ENCODE measurements around the gene GDF10. TPM values are rescaled to one million over a fixed set of nuclear protein-coding genes. Genes with fewer than 3 reads are reported as not detected.

The GDF10 gene
- total and polyA plus RNA-seq, 2 of the 8 experiments (the other 6 are each of a cell fraction or from before 2014, with no cell fraction given) = 0.19 to 0.32 TPM

DNA sequence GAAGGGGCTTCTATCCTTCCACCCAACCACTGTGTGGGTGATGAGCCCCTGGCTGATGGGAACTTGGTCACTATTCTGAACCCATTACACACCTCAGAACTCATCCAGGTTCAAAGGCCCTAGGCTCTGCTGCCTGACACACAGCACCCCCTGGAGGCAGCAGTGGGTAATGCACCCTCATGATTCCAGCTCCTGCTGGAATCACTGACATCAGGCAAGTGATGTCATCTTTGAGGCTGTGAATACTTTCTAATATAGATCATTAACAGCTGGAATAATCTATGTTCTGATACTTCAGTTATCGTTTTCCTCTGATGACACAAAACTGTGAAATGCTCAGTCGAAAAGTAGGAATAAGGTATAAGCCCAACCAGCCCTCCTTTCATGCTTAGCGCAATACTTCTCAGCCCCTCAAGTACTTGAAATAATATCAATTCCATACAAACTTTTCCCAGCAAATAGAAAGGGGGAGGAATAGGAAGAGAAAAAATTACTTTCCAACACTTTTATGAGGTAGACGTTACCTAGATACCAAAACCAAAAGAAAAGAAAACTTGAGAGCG is 40.7 kb downstream of the GDF10 start:
- Histone ChIP-seq H2BK20ac (ENCODE audit: low read length) (no peak overlapping the region), H4K5ac (ENCODE audit: insufficient read length, low read depth, low read length) (no peak overlapping the region), H2BK120ac (replicated peaks; ENCODE audit: low read depth, low read length) (no peak overlapping the region), H3K56ac (replicated peaks; ENCODE audit: insufficient read length, low read depth, low read length) (no peak overlapping the region), H2AK5ac (ENCODE audit: low read depth, low read length) (no peak overlapping the region), H3K79me1 (ENCODE audit: low read depth, low read length) (no peaks in the 10 kb centered on the region), H2AFZ (ENCODE audit: low read length) (peak overlapping the region; percentile 89; the same call in 1 of the 2 replicates), H4K91ac (replicated peaks; ENCODE audit: insufficient read length, low read length) (no peak overlapping the region), H2BK15ac (ENCODE audit: low read length) (no peak overlapping the region), H3K4me1 (replicated peaks in 1 of 4; ENCODE audit: control insufficient read depth in 3 of 4, insufficient read depth in 4 of 4, low read length in 3 of 4) (peaks cover 0 to 3% (median under 1%) of the 10 kb centered on the region in 4 experiments; a peak in 3 of 7 replicates), H3K36me3 (ENCODE audit: control insufficient read depth in 2 of 4, insufficient read depth in 4 of 4, low read length in 3 of 4) (no peaks in the 10 kb centered on the region), H3K4ac (replicated peaks; ENCODE audit: insufficient read length, low read depth, low read length) (no peak overlapping the region), H4K20me1 (replicated peaks in 1 of 2; ENCODE audit: control insufficient read depth in 1 of 2, insufficient read depth in 2 of 2, low read length in 2 of 2) (no peaks in the 10 kb centered on the region), H3K4me3 (ENCODE audit: extremely low read depth in 1 of 4, insufficient read depth in 2 of 4, low read depth in 3 of 4, low read length in 4 of 4) (no peak overlapping the region), H3K23me2 (ENCODE audit: low read depth, low read length) (no peaks in the 10 kb centered on the region), H3K27ac (ENCODE audit: low read depth, low read length) (no peak overlapping the region), H3K9me3 (ENCODE audit: insufficient read depth in 2 of 2, low read depth in 1 of 2, low read length in 1 of 2) (no peaks in the 10 kb centered on the region), H3K9ac (replicated peaks in 1 of 4; ENCODE audit: extremely low read depth in 1 of 4, low read depth in 3 of 4, low read length in 3 of 4) (no peak overlapping the region), H3K18ac (ENCODE audit: extremely low read depth, low read length) (no peak overlapping the region), H3K23ac (ENCODE audit: insufficient read length) (no peak overlapping the region), H3K79me2 (ENCODE audit: control insufficient read depth in 1 of 2, insufficient read depth in 2 of 2, low read length in 2 of 2) (no peaks in the 10 kb centered on the region), H3K4me2 (ENCODE audit: insufficient read depth in 1 of 2, low read depth in 2 of 2, low read length in 2 of 2) (no peak overlapping the region), H3K27me3 (replicated peaks in 1 of 4; ENCODE audit: control insufficient read depth in 3 of 4, extremely low read depth in 1 of 4, insufficient read depth in 3 of 4, low read length in 3 of 4) (no peaks in the 10 kb centered on the region), H4K8ac (ENCODE audit: extremely low read depth, insufficient read depth, low read length) (no peak overlapping the region; the same call in 1 of the 2 replicates), H2BK5ac (ENCODE audit: low read depth, low read length) (no peak overlapping the region), H3K14ac (ENCODE audit: insufficient read length) (no peak overlapping the region), H2BK12ac (ENCODE audit: low read depth, low read length) (no peak overlapping the region)
- POLR2A ChIA-PET (ENCODE audit: partially characterized antibody) = no interaction called here
- 68% methylated on average over 5 of the region's 5 CpGs; no CpG with 5 or more reads in 1 of the 2 experiments for WGBS, 2 experiments (ENCODE audit: extremely low coverage in 1 of 2, insufficient coverage in 1 of 2, insufficient read length in 1 of 2, insufficient replicate concordance in 2 of 2, low coverage in 1 of 2, low lambda C conversion rate in 2 of 2, missing lambda C conversion rate in 1 of 2)
- DNase-seq (ENCODE audit: low read depth in 1 of 2, low spot score in 2 of 2) = peak; percentile 51 to 95
- TF ChIP-seq CBX5 (IDR thresholded peaks at IDR 0.05; ENCODE audit: low read depth, low read length) (no peak), BRCA1 (IDR thresholded peaks at IDR 0.05; ENCODE audit: low read depth, low read length) (no peak), CEBPB (IDR thresholded peaks at IDR 0.05; ENCODE audit: low read depth, low read length) (no peak), RAD21 (IDR thresholded peaks at IDR 0.05 in 1 of 2, conservative IDR thresholded peaks at IDR 0.05 in 1 of 2; ENCODE audit: low read depth in 2 of 2, low read length in 2 of 2) (peak; percentile 73 to 79), CREB1 (IDR thresholded peaks at IDR 0.05) (peak; percentile 38; the same call in 1 of the 2 replicates), JUND (IDR thresholded peaks at IDR 0.05; ENCODE audit: low read length) (peak; percentile 71)
- TF ChIP-seq, protein P1, sequence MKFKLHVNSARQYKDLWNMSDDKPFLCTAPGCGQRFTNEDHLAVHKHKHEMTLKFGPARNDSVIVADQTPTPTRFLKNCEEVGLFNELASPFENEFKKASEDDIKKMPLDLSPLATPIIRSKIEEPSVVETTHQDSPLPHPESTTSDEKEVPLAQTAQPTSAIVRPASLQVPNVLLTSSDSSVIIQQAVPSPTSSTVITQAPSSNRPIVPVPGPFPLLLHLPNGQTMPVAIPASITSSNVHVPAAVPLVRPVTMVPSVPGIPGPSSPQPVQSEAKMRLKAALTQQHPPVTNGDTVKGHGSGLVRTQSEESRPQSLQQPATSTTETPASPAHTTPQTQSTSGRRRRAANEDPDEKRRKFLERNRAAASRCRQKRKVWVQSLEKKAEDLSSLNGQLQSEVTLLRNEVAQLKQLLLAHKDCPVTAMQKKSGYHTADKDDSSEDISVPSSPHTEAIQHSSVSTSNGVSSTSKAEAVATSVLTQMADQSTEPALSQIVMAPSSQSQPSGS (IDR thresholded peaks at IDR 0.05; ENCODE audit: low read length) = 0 out of 2 replicates have a peak, but pooled peaks have one; percentile 59
- TF ChIP-seq, protein P2, sequence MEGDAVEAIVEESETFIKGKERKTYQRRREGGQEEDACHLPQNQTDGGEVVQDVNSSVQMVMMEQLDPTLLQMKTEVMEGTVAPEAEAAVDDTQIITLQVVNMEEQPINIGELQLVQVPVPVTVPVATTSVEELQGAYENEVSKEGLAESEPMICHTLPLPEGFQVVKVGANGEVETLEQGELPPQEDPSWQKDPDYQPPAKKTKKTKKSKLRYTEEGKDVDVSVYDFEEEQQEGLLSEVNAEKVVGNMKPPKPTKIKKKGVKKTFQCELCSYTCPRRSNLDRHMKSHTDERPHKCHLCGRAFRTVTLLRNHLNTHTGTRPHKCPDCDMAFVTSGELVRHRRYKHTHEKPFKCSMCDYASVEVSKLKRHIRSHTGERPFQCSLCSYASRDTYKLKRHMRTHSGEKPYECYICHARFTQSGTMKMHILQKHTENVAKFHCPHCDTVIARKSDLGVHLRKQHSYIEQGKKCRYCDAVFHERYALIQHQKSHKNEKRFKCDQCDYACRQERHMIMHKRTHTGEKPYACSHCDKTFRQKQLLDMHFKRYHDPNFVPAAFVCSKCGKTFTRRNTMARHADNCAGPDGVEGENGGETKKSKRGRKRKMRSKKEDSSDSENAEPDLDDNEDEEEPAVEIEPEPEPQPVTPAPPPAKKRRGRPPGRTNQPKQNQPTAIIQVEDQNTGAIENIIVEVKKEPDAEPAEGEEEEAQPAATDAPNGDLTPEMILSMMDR (IDR thresholded peaks at IDR 0.05; ENCODE audit: control extremely low read depth in 1 of 3, insufficient read depth in 1 of 3, low read depth in 1 of 3, low read length in 3 of 3) = peak; percentile 77 to 98 (median 96)
- CTCF ChIA-PET (ENCODE audit: partially characterized antibody) = interaction anchor here (0.6 to 14.6 kb wide), 24 partner anchors 11 to 348 kb away, joined by 3 to 132 read pairs (median 4); partner anchors contain the start of genes GDF10 and GDF2
- no peak for FAIRE-seq
